ENCODE data around the gene AKR1A1.

- TF ChIP-seq CTCF (conservative IDR thresholded peaks at IDR 0.05; ENCODE audit: low read depth in 2 of 2): no peak
- TF ChIP-seq JUNB (IDR thresholded peaks at IDR 0.05; ENCODE audit: unreplicated experiment): no peak
- no peak for TF ChIP-seq POLR2AphosphoS5 (IDR thresholded peaks at IDR 0.05; ENCODE audit: low read depth)
- TF ChIP-seq REST (IDR thresholded peaks at IDR 0.05; ENCODE audit: unreplicated experiment): no peak
- TF ChIP-seq EZH2phosphoT487 (IDR thresholded peaks at IDR 0.05; ENCODE audit: unreplicated experiment): no peak
- TF ChIP-seq EZH2 (IDR thresholded peaks at IDR 0.05; ENCODE audit: low read depth, unreplicated experiment): no peak
Observed at GRCh38 chr1:45594412-45594811, 43.8 kb downstream of the AKR1A1 start.
